ENCODE measurements around the gene ZNF414.

- TF ChIP-seq POLR2AphosphoS2 (IDR thresholded peaks at IDR 0.05; ENCODE audit: low read depth, low read length) (no peak), CEBPB (IDR thresholded peaks at IDR 0.05; ENCODE audit: borderline replicate concordance in 1 of 2, low read depth in 2 of 2, low read length in 2 of 2) (no peak), POLR2A (IDR thresholded peaks at IDR 0.05; ENCODE audit: low read depth, low read length) (no peak), REST (IDR thresholded peaks at IDR 0.05; ENCODE audit: low read depth, low read length) (no peak), NFIC (IDR thresholded peaks at IDR 0.05; ENCODE audit: low read depth, low read length) (no peak), RAD21 (IDR thresholded peaks at IDR 0.05; ENCODE audit: insufficient read depth, low read depth, low read length) (no peak), DPF2 (IDR thresholded peaks at IDR 0.05) (no peak), CREB1 (IDR thresholded peaks at IDR 0.05; ENCODE audit: low read depth) (no peak)
- TF ChIP-seq, protein P1, sequence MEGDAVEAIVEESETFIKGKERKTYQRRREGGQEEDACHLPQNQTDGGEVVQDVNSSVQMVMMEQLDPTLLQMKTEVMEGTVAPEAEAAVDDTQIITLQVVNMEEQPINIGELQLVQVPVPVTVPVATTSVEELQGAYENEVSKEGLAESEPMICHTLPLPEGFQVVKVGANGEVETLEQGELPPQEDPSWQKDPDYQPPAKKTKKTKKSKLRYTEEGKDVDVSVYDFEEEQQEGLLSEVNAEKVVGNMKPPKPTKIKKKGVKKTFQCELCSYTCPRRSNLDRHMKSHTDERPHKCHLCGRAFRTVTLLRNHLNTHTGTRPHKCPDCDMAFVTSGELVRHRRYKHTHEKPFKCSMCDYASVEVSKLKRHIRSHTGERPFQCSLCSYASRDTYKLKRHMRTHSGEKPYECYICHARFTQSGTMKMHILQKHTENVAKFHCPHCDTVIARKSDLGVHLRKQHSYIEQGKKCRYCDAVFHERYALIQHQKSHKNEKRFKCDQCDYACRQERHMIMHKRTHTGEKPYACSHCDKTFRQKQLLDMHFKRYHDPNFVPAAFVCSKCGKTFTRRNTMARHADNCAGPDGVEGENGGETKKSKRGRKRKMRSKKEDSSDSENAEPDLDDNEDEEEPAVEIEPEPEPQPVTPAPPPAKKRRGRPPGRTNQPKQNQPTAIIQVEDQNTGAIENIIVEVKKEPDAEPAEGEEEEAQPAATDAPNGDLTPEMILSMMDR (IDR thresholded peaks at IDR 0.05 in 2 of 3, conservative IDR thresholded peaks at IDR 0.05 in 1 of 3; ENCODE audit: control insufficient read depth in 2 of 3, extremely low read depth in 1 of 3, insufficient read depth in 1 of 3, low read depth in 3 of 3, low read length in 3 of 3), result no peak
These were observed 45.1 kb downstream of the ZNF414 start for GRCh38 chr19:8468761-8469373.

Measured in GM12878 (cell line).